HepG2 (cell line): ENCODE data around the gene ANK3. TPM values are rescaled to one million over a fixed set of nuclear protein-coding genes. Genes with fewer than 3 reads are reported as not detected.

Source experiments
- ATAC-seq: fragments of 200-7000 bp; cut with Tn5 transposase; 3 replicates; pipeline ENCODE4 v1.9.1; 2020; ENCODE audit warnings: mild to moderate bottlenecking, moderate library complexity
- BruUV-seq: library from RNA; stranded (reverse); fragments of 400-500 nt; replicated peaks from 2 replicates; lab custom pipeline; 2021; lab: Mats Ljungman, UMichigan
- CTCF ChIA-PET: fragments of 300-600 bp; formaldehyde crosslinking; extraction: SDS; loops from one replicate; lab custom pipeline; 2021; ENCODE audit warnings: low total read pairs, inconsistent platforms, low intra/inter-chr PET ratio; lab: Yijun Ruan, JAX
- POLR2A ChIA-PET: fragments of 350-600 bp; sonication (Branson Sonifier 250); formaldehyde crosslinking; loops from one replicate; lab custom pipeline; 2020; ENCODE audit warnings: antibody characterized with exemption, inconsistent platforms; lab: Yijun Ruan, JAX
- DNase-seq: peaks from one replicate; pipeline ENCODE4 v3.0.0-alpha.2; 2015; ENCODE audit warnings: low spot score
- FAIRE-seq: peaks from 3 replicates; lab custom pipeline; 2011; peaks lifted over from hg19 to GRCh38; lab: Jason Lieb, UNC
- H2AFZ ChIP-seq: one replicate; pipeline ENCODE4 v1.6.1; 2011; ENCODE audit warnings: low read length, inconsistent platforms
- H3K27ac ChIP-seq: fragments of 300-600 bp; 3 replicates; pipeline ENCODE4 v1.8.0; 2011; ENCODE audit warnings: mixed run types, mild to moderate bottlenecking, mixed read lengths, low read length, inconsistent platforms; ENCODE audit not compliant: insufficient read depth; ENCODE audit errors: extremely low read length
- H3K27me3 ChIP-seq, 2 experiments: fragments of 200-600 bp in 1 of 2; 2 replicates in 1 of 2; 3 replicates in 1 of 2; pipeline versions ENCODE4 v1.6.0 to v1.8.0; 2011; ENCODE audit warnings: low read length in 2 of 2, mild to moderate bottlenecking in 2 of 2, moderate library complexity in 2 of 2, inconsistent platforms in 1 of 2; ENCODE audit not compliant: insufficient read depth in 2 of 2, control insufficient read depth in 1 of 2
- H3K36me3 ChIP-seq, 2 experiments: fragments of 200-600 bp in 1 of 2; replicated peaks in 1 of 2; 2 replicates in 1 of 2; 3 replicates in 1 of 2; pipeline versions ENCODE4 v1.5.1 to v1.8.0; 2011; ENCODE audit warnings: low read length in 2 of 2, inconsistent platforms in 1 of 2; ENCODE audit not compliant: insufficient read depth in 2 of 2, control insufficient read depth in 1 of 2
- H3K4me1 ChIP-seq: 2 replicates; pipeline ENCODE4 v1.5.1; 2012; ENCODE audit warnings: low read length, inconsistent platforms; ENCODE audit not compliant: insufficient read depth
- H3K4me2 ChIP-seq: 2 replicates; pipeline ENCODE4 v1.6.0; 2011; ENCODE audit warnings: low read depth, low read length, inconsistent platforms
- H3K4me3 ChIP-seq, 3 experiments: fragments of 200-600 bp in 1 of 3; sonication (generic), shearing (Covaris generic) in 1 of 3; replicated peaks in 1 of 3; 2 replicates each; pipeline ENCODE4 v1.5.1; 2011 to 2016; ENCODE audit warnings: low read length in 3 of 3, inconsistent platforms in 2 of 3, low read depth in 2 of 3, mild to moderate bottlenecking in 2 of 3, control low read depth in 1 of 3, mixed read lengths in 1 of 3; ENCODE audit not compliant: insufficient read depth in 1 of 3
- H3K79me2 ChIP-seq: one replicate; pipeline ENCODE4 v1.6.1; 2011; ENCODE audit warnings: low read length, inconsistent platforms; ENCODE audit not compliant: insufficient read depth
- H3K9ac ChIP-seq: 2 replicates; pipeline ENCODE4 v1.6.0; 2011; ENCODE audit warnings: mild to moderate bottlenecking, low read depth, low read length, inconsistent platforms; ENCODE audit not compliant: insufficient read depth
- H3K9me3 ChIP-seq: 2 replicates; pipeline ENCODE4 v1.5.1; 2012; ENCODE audit warnings: mild to moderate bottlenecking, low read length
- H4K20me1 ChIP-seq: 2 replicates; pipeline ENCODE4 v1.6.0; 2011; ENCODE audit warnings: inconsistent platforms, mild to moderate bottlenecking, low read length, moderate library complexity; ENCODE audit not compliant: insufficient read depth
- BHLHE40 ChIP-seq: IDR thresholded peaks from 2 replicates; pipeline ENCODE4 v1.6.1; 2011; ENCODE audit warnings: low read length, improper control_type of control experiment
- FOXC1 ChIP-seq: sonication (generic); formaldehyde crosslinking; IDR thresholded peaks from 2 replicates; pipeline ENCODE4 v1.8.0; 2022; ENCODE audit warnings: mild to moderate bottlenecking, missing genetic modification reagents, borderline replicate concordance
- IRX3 ChIP-seq: sonication (generic); formaldehyde crosslinking; IDR thresholded peaks from 2 replicates; pipeline ENCODE4 v1.8.1; 2023; ENCODE audit warnings: mild to moderate bottlenecking, low read depth, missing genetic modification reagents, borderline replicate concordance
- KLF12 ChIP-seq: sonication (generic); formaldehyde crosslinking; IDR thresholded peaks from 2 replicates; pipeline ENCODE4 v1.4.0; 2020; ENCODE audit warnings: missing genetic modification reagents, borderline replicate concordance
- MAFG ChIP-seq: sonication (generic); formaldehyde crosslinking; IDR thresholded peaks from 2 replicates; pipeline ENCODE4 v1.5.1; 2020; ENCODE audit warnings: mild to moderate bottlenecking, missing genetic modification reagents
- MXI1 ChIP-seq: IDR thresholded peaks from 3 replicates; pipeline ENCODE4 v1.6.1; 2012; ENCODE audit warnings: low read depth, low read length, inconsistent platforms, borderline replicate concordance
- REL ChIP-seq: sonication (generic); formaldehyde crosslinking; conservative IDR thresholded peaks from 2 replicates; pipeline ENCODE4 v1.8.0; 2022; ENCODE audit warnings: mild to moderate bottlenecking, missing genetic modification reagents, moderate library complexity
- SIX1 ChIP-seq: sonication (generic); formaldehyde crosslinking; IDR thresholded peaks from 2 replicates; pipeline ENCODE4 v1.4.0; 2020; ENCODE audit warnings: missing genetic modification reagents, borderline replicate concordance
- SNAI1 ChIP-seq: sonication (generic); formaldehyde crosslinking; IDR thresholded peaks from 2 replicates; pipeline ENCODE4 v1.5.0; 2020; ENCODE audit warnings: mild to moderate bottlenecking, missing genetic modification reagents, borderline replicate concordance
- SOX13 ChIP-seq, 3 experiments: fragments of 450-650 bp in 1 of 3; sonication (generic) in 1 of 3; formaldehyde crosslinking in 1 of 3; IDR thresholded peaks in 2 of 3; conservative IDR thresholded peaks in 1 of 3; 2 replicates each; pipeline versions ENCODE4 v1.5.0 to v1.6.1; 2016 to 2020; ENCODE audit warnings: antibody characterized with exemption in 1 of 3, mild to moderate bottlenecking in 1 of 3, missing compliant biosample characterization in 1 of 3, missing genetic modification reagents in 1 of 3, moderate library complexity in 1 of 3
- WIZ ChIP-seq: sonication (generic); formaldehyde crosslinking; IDR thresholded peaks from 2 replicates; pipeline ENCODE4 v1.5.1; 2020; ENCODE audit warnings: mild to moderate bottlenecking, missing genetic modification reagents
- ZKSCAN1 ChIP-seq: fragments of 150-350 bp; IDR thresholded peaks from 2 replicates; pipeline ENCODE4 v1.6.1; 2014; ENCODE audit warnings: low read length
- ZNF282 ChIP-seq: fragments of 450-650 bp; IDR thresholded peaks from 2 replicates; pipeline ENCODE4 v1.6.1; 2018; ENCODE audit not compliant: partially characterized antibody
- ZNF543 ChIP-seq: sonication (generic); formaldehyde crosslinking; IDR thresholded peaks from 2 replicates; pipeline ENCODE4 v1.4.0; 2020; ENCODE audit warnings: mild to moderate bottlenecking, missing genetic modification reagents
- ZNF670 ChIP-seq: sonication (generic); formaldehyde crosslinking; IDR thresholded peaks from 2 replicates; pipeline ENCODE4 v1.8.0; 2022; ENCODE audit warnings: mild to moderate bottlenecking, missing genetic modification reagents, borderline replicate concordance
- in situ Hi-C: cut with HindIII; loops from 2 replicates; pipeline ENCODE4 v1.10.0; 2017; ENCODE audit warnings: low pct_unique_long_range_greater_than_20kb; ENCODE audit not compliant: extremely low pct_ligation_motif_present
- intact Hi-C: fragments of 100-400 bp; cut with micrococcal nuclease; formaldehyde crosslinking; loops from one replicate; pipeline ENCODE4 v1.10.0; 2022; ENCODE audit not compliant: unreplicated experiment
- polyA plus RNA-seq, 8 experiments: library from polyadenylated mRNA; depleted of rRNA in 3 of 8; stranded (reverse) in 7 of 8; unstranded in 1 of 8; fragments of >200 nt; fragmentation: Illumina TruSeq in 4 of 8; extraction: Trizol in 4 of 8; gene quantifications; 2 replicates each; pipeline versions ENCODE4 v1.2.1 to v1.2.3, GENCODE V29; 2011 to 2016; ENCODE audit warnings: low read depth in 4 of 8, missing spikeins in 1 of 8, mixed read lengths in 1 of 8; ENCODE audit not compliant: insufficient read depth in 1 of 8
- total RNA-seq, 5 experiments: library from RNA; depleted of rRNA; stranded (reverse); fragments of >200 nt; fragmentation: Illumina TruSeq; extraction: Trizol; gene quantifications; 2 replicates each; pipeline ENCODE4 v1.2.3, GENCODE V29; 2016; ENCODE audit warnings: low read depth in 1 of 5
- TF ChIP-seq, protein P1 (sequence below): sonication (generic); formaldehyde crosslinking; IDR thresholded peaks from 2 replicates; pipeline ENCODE4 v1.8.0; 2023; ENCODE audit warnings: mild to moderate bottlenecking, missing genetic modification reagents
- TF ChIP-seq, protein P2 (sequence below): IDR thresholded peaks from 2 replicates; pipeline ENCODE4 v1.6.1; 2016; ENCODE audit warnings: mild to moderate bottlenecking
- TF ChIP-seq, protein P3 (sequence below): sonication (generic); formaldehyde crosslinking; IDR thresholded peaks from 2 replicates; pipeline ENCODE4 v1.5.1; 2020; ENCODE audit warnings: mild to moderate bottlenecking, missing genetic modification reagents

The ANK3 gene
- total and polyA plus RNA-seq, 2 of the 13 experiments (the other 11 are each of a cell fraction or from before 2014, with no cell fraction given) = not detected

DNA sequence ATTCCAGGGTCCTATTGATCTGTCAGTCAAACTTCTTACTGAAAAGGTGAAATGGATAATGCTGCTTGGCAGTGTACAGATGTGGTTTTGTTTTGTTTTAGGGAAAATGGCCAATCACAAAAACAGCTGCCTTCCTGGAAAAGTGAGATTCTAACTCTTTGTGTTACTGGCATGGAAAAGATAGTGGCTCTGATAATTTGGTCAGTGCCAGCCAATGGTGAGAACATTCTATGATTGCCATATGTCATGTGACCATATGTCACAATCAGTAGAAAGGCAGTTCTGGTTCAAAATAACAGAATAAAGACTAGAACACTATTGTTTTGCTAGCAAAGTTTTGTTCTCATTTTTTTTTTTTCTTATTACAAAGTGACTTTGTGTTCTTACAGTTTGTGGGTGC, 344.1 kb downstream of the ANK3 start:
- FAIRE-seq = no peak
- in situ Hi-C loops = loop anchor here (25.0 kb wide), 2 partner anchors 183 to 1258 kb away; no protein-coding TSS in a partner anchor

More for the DNA sequence above, 344.1 kb downstream of the ANK3 start:
- Histone ChIP-seq H3K9ac (no peak overlapping the region), H3K79me2 (no peaks in the 10 kb centered on the region), H2AFZ (no peak overlapping the region), H3K27ac (no peak overlapping the region), H3K27me3 (no peaks in the 10 kb centered on the region), H3K9me3 (no peaks in the 10 kb centered on the region), H3K4me3 (no peak overlapping the region), H4K20me1 (no peaks in the 10 kb centered on the region), H3K36me3 (no peaks in the 10 kb centered on the region), H3K4me1 (no peaks in the 10 kb centered on the region), H3K4me2 (no peak overlapping the region)
- no peak for ATAC-seq
- ChIA-PET POLR2A (no interaction called here), CTCF (no interaction called here)
- TF ChIP-seq, protein P1, sequence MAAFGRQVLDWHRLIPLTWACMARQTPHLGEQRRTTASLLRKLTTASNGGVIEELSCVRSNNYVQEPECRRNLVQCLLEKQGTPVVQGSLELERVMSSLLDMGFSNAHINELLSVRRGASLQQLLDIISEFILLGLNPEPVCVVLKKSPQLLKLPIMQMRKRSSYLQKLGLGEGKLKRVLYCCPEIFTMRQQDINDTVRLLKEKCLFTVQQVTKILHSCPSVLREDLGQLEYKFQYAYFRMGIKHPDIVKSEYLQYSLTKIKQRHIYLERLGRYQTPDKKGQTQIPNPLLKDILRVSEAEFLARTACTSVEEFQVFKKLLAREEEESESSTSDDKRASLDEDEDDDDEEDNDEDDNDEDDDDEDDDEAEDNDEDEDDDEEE (CRISPR knock-in tag) = no peak
- TF ChIP-seq BHLHE40 (no peak), ZKSCAN1 (no peak), ZNF670 (CRISPR knock-in tag) (no peak), IRX3 (CRISPR knock-in tag) (no peak), REL (CRISPR knock-in tag) (no peak), SOX13 (IDR thresholded peaks at IDR 0.05) (no peak), SOX13 (CRISPR knock-in tag; conservative IDR thresholded peaks at IDR 0.05 in 1 of 2, IDR thresholded peaks at IDR 0.05 in 1 of 2) (no peak), MXI1 (no peak), MAFG (CRISPR knock-in tag) (no peak), ZNF282 (no peak), FOXC1 (CRISPR knock-in tag) (no peak), SNAI1 (no peak), KLF12 (CRISPR knock-in tag) (no peak), ZNF543 (CRISPR knock-in tag) (no peak), SIX1 (CRISPR knock-in tag) (no peak), WIZ (CRISPR knock-in tag) (no peak)
- TF ChIP-seq, protein P2, sequence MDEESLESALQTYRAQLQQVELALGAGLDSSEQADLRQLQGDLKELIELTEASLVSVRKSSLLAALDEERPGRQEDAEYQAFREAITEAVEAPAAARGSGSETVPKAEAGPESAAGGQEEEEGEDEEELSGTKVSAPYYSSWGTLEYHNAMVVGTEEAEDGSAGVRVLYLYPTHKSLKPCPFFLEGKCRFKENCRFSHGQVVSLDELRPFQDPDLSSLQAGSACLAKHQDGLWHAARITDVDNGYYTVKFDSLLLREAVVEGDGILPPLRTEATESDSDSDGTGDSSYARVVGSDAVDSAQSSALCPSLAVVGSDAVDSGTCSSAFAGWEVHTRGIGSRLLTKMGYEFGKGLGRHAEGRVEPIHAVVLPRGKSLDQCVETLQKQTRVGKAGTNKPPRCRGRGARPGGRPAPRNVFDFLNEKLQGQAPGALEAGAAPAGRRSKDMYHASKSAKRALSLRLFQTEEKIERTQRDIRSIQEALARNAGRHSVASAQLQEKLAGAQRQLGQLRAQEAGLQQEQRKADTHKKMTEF (CRISPR knock-in tag) = no peak
- TF ChIP-seq, protein P3, sequence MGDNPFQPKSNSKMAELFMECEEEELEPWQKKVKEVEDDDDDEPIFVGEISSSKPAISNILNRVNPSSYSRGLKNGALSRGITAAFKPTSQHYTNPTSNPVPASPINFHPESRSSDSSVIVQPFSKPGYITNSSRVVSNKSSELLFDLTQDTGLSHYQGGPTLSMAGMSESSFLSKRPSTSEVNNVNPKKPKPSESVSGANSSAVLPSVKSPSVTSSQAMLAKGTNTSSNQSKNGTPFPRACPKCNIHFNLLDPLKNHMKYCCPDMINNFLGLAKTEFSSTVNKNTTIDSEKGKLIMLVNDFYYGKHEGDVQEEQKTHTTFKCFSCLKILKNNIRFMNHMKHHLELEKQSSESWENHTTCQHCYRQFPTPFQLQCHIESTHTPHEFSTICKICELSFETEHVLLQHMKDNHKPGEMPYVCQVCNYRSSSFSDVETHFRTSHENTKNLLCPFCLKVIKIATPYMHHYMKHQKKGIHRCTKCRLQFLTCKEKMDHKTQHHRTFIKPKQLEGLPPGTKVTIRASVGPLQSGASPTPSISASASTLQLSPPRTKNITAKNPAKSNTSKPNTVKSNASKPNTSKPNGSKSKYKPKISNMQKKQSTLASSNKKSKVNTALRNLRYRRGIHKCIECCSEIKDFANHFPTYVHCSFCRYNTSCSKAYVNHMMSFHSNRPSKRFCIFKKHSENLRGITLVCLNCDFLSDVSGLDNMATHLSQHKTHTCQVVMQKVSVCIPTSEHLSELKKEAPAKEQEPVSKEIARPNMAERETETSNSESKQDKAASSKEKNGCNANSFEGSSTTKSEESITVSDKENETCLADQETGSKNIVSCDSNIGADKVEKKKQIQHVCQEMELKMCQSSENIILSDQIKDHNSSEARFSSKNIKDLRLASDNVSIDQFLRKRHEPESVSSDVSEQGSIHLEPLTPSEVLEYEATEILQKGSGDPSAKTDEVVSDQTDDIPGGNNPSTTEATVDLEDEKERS (CRISPR knock-in tag) = no peak
- no TSS peak for BruUV-seq
- DNase-seq = no peak
- intact Hi-C loops = no loop called here
